D721Med (cell line): ENCODE measurements around the gene MAEL.

Experiments used
- DNase-seq: peaks from one replicate; pipeline ENCODE4 v3.0.0; 2011; ENCODE audit warnings: low spot score; ENCODE audit not compliant: insufficient read length
- FAIRE-seq: peaks from 2 replicates; lab custom pipeline; 2011; peaks lifted over from hg19 to GRCh38; lab: Jason Lieb, UNC
- TF ChIP-seq, protein P1 (sequence below): IDR thresholded peaks from 2 replicates; pipeline ENCODE4 v1.5.1; 2012; ENCODE audit warnings: mild to moderate bottlenecking, control low read depth; ENCODE audit not compliant: insufficient read depth; ENCODE audit errors: missing control alignments

The MAEL gene

DNA sequence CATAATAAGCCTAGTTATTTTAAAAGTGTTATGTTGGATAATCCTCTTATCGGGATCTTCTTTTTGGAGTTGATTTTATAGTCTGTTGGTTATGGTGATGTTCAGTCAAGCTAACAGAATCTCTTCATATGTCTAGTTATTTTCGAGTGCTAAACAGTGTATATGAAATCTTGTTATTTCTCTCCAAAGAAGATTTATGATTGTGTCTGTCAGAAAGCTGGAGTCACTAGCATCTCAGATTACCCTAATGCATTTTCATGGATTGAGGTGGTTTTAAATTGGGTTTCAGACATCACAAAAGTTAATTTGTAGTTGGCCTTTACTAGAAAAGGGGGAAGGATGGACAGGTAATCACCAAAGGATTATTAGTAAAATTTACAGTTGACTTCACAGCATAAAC, 13.3 kb downstream of the MAEL start:
- TF ChIP-seq, protein P1, sequence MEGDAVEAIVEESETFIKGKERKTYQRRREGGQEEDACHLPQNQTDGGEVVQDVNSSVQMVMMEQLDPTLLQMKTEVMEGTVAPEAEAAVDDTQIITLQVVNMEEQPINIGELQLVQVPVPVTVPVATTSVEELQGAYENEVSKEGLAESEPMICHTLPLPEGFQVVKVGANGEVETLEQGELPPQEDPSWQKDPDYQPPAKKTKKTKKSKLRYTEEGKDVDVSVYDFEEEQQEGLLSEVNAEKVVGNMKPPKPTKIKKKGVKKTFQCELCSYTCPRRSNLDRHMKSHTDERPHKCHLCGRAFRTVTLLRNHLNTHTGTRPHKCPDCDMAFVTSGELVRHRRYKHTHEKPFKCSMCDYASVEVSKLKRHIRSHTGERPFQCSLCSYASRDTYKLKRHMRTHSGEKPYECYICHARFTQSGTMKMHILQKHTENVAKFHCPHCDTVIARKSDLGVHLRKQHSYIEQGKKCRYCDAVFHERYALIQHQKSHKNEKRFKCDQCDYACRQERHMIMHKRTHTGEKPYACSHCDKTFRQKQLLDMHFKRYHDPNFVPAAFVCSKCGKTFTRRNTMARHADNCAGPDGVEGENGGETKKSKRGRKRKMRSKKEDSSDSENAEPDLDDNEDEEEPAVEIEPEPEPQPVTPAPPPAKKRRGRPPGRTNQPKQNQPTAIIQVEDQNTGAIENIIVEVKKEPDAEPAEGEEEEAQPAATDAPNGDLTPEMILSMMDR: no peak
- FAIRE-seq (peak; percentile 67), DNase-seq (no peak)

DNA sequence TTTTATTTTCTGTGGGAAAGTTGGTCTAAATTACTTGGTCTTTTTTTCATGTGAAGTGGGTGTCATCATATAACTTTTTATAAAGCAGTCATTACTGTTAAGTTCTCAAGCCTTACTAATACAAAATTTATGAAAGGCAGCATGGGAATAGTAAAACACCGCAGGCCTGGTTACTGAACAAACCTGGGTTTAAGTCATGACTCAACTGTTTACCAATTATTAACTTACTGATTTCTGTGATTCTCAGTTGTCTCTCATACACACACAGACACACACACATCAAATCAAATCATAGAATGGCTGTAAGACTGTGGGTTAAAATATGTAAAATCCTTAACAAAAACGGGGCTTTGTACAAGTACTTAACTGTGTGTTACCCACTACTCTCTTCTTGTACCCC, 14.6 kb downstream of the MAEL start:
- no peak for DNase-seq
- TF ChIP-seq, protein P1: no peak
- no peak for FAIRE-seq

DNA sequence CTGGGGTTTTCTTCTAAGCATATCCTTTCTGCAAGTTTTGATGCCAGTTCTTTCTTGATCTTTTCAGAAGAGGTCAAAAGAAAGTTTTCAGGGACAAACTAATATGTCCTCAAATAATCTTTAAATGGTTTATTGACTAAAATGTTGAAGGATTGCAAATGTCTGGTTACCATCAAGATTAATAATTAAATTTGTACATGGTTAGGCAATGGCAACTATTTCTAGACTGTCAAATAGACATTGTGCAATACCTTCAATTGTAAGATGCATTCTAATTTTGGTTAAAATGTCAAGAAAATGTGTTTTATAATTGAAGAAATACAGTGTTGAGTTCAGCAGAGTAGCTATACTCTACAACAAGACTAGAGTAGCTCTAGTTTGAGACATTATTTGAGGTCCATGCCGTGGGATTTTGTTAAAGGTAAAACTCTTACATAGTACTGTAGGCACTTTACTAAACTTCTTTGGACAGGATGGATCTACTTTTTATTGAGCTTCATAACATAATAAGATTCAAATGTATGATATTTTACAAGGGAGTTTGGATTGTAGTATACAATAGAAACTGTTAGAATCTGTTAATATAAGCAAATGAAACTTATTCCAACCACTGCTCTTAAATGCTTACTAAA, 22.6 kb downstream of the MAEL start:
- FAIRE-seq (peak; percentile 71), DNase-seq (no peak)
- TF ChIP-seq, protein P1: no peak

DNA sequence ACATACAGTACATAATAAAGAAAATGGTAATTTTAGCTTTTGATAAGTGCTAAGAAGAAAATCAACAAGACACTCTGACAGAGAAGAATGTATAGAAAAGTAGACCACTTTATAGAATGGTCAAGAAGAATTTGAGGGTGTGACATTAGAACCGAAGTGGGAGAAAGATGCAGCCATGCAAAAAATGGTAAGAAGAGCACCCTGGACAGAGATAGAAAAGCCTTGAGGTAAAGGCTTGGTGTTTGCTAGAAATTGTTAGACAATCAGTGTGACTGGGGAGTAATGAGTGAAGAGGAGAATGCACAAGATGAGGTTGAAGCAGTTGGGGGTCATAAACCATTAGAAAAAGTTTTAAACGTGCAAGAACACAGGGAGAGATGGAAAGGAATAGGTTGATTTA, 23.5 kb downstream of the MAEL start:
- TF ChIP-seq, protein P1: no peak
- FAIRE-seq: no peak

DNA sequence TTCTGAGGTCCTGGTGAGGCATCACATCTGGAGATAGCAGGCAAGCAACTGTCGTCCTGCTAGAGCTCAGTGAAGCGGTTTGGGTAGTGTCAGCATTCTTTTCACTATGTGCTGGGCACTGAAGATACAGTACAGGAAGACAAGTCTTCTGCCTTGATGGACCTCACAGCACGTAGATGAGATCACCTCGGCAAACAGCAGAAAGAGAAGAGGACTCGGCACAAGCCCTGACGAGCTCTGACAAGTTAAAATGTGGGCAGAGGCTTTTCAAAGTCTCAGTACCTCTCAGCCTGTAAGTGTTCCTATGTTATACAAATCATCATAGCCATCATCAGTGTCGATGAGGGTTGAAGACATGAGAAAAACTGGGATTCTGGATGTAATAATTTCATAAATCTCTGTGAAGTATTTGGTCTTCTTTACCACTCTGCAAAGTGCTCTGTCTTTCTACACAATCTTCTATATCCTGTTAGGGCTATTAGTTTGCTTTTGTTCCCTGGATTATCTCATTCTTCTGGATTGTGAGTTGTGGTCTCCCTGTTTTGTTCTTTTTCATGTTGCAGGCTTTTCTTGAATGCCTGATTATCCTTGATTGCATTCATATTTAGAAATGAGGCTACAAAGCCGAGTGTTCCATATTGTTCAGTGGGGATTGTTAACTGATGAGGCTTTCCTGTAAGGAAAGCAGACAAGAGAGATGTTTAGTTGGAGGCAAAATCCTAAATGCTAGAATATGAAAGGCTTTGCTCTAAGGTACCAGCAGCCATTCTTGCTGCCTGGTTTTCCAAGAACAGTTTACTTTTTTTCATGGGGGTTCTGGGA, 24.2 kb downstream of the MAEL start:
- TF ChIP-seq, protein P1: no peak
- peak; percentile 46 for FAIRE-seq
- DNase-seq: no peak

More for the DNA sequence above, 23.5 kb downstream of the MAEL start:
- no peak for DNase-seq

DNA sequence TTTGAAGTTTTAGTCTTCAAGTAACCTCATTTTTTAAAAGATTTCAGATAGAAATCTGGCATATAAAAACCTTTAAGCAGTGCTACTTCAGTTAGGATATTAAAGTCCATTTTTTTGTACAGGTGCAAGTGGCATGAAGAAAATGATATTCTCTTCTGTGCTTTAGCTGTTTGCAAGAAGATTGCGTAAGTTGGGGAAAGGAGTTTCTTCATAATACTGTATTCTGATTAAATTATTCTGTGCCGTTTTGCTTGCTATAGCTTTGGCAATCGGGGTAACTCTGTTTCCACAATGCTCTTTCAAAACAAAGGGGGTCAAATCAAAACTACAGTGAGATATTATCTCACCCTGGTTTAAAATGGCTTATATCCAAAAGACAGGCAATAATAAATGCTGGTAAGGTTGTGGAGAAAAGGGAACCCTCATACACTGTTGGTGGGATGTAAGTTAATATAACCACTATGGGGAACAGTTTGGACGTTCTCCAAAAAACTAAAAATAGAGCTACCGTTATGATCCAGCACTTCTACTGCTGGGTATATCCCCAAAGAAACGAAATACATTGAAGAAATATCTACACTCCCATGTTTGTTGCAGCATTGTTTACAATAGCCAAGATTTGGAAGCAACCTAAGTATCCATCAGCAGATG, 27.1 kb downstream of the MAEL start:
- peak; percentile 78 for FAIRE-seq
- TF ChIP-seq, protein P1: no peak
- no peak for DNase-seq
